Gastrocnemius medialis (tissue), 4 donors: ENCODE results near the gene F8. TPM values are rescaled to one million over a fixed set of nuclear protein-coding genes. Genes with fewer than 3 reads are reported as not detected.
A peak's percentile ranks its signal among the peaks of the same experiment; 100 is the strongest.
"Not testable (repeated sequence)": the region's sequence is repeated elsewhere in the genome, so short reads cannot be mapped to it uniquely, and the experiment has no call there.

Source experiments
- ATAC-seq, 2 donors: fragments of 150-250 bp; one replicate each; pipeline ENCODE4 v1.9.1; 2016
- DNase-seq, 2 donors: peaks; one replicate each; pipeline ENCODE4 v3.0.0-alpha.2; 2019
- H3K27ac ChIP-seq, 4 donors: fragments of 200-600 bp; sonication (generic); 1 replicate in 1 of 4; 2 replicates in 3 of 4; pipeline ENCODE4 v1.5.1; 2016 to 2018; ENCODE audit warnings: mild to moderate bottlenecking in 2 of 4, moderate library complexity in 1 of 4
- H3K27me3 ChIP-seq, 3 donors: fragments of 200-600 bp; sonication (generic) in 2 of 3; 1 replicate in 1 of 3; 2 replicates in 2 of 3; pipeline versions ENCODE4 v1.5.1 to v1.6.0; 2016 to 2019; ENCODE audit warnings: mild to moderate bottlenecking in 1 of 3, moderate library complexity in 1 of 3
- H3K36me3 ChIP-seq, 2 donors: fragments of 200-600 bp; sonication (generic) in 1 of 2; one replicate each; pipeline ENCODE4 v1.5.1; 2017 to 2018
- H3K4me1 ChIP-seq, 2 donors: fragments of 200-600 bp; sonication (generic) in 1 of 2; one replicate each; pipeline ENCODE4 v1.5.1; 2016 to 2017; ENCODE audit warnings: mild to moderate bottlenecking in 2 of 2
- H3K4me3 ChIP-seq, 4 donors: fragments of 200-600 bp; sonication (generic) in 3 of 4; 1 replicate in 1 of 4; 2 replicates in 3 of 4; pipeline ENCODE4 v1.5.1; 2016 to 2019; ENCODE audit warnings: mild to moderate bottlenecking in 2 of 4
- H3K9me3 ChIP-seq, 3 donors: fragments of 200-600 bp; sonication (generic) in 2 of 3; 1 replicate in 1 of 3; 2 replicates in 2 of 3; pipeline ENCODE4 v1.5.1; 2016 to 2019
- POLR2A ChIP-seq, 2 donors: fragments of 450-650 bp; IDR thresholded peaks; one replicate each; pipeline ENCODE4 v1.6.1; 2017; ENCODE audit warnings: antibody characterized with exemption in 2 of 2, mild to moderate bottlenecking in 2 of 2, moderate library complexity in 2 of 2
- in situ Hi-C, 4 donors: fragments of 200-750 bp; cut with MboI; loops; one replicate each; pipeline versions ENCODE4 v1.15.0 to v1.8.0; 2017; ENCODE audit warnings: low sequenced_read_pairs in 4 of 4
- intact Hi-C: fragments of 100-400 bp; cut with DNase I; formaldehyde crosslinking; loops from one replicate; pipeline ENCODE4 v1.15.1; 2023; ENCODE audit warnings: low total_unique reads
- total RNA-seq, 4 donors: library from RNA; depleted of rRNA; stranded (reverse); fragments of >200 nt; gene quantifications; one replicate each; pipeline versions ENCODE4 v1.1.0 to v1.2.3, GENCODE V29; 2016
- TF ChIP-seq, protein P1 (sequence below), 5 experiments: fragments of 450-650 bp in 3 of 5; fragments of 200-600 bp in 2 of 5; sonication (generic) in 2 of 5; IDR thresholded peaks in 4 of 5; conservative IDR thresholded peaks in 1 of 5; 1 replicate in 4 of 5; 2 replicates in 1 of 5; pipeline ENCODE4 v1.5.1; 2016 to 2019; ENCODE audit warnings: antibody characterized with exemption in 5 of 5, mild to moderate bottlenecking in 3 of 5, moderate library complexity in 3 of 5

F8 gene
- total RNA-seq, 4 donors from 2014 or later: 23.3 to 33.7 (median 28.2) TPM

DNA sequence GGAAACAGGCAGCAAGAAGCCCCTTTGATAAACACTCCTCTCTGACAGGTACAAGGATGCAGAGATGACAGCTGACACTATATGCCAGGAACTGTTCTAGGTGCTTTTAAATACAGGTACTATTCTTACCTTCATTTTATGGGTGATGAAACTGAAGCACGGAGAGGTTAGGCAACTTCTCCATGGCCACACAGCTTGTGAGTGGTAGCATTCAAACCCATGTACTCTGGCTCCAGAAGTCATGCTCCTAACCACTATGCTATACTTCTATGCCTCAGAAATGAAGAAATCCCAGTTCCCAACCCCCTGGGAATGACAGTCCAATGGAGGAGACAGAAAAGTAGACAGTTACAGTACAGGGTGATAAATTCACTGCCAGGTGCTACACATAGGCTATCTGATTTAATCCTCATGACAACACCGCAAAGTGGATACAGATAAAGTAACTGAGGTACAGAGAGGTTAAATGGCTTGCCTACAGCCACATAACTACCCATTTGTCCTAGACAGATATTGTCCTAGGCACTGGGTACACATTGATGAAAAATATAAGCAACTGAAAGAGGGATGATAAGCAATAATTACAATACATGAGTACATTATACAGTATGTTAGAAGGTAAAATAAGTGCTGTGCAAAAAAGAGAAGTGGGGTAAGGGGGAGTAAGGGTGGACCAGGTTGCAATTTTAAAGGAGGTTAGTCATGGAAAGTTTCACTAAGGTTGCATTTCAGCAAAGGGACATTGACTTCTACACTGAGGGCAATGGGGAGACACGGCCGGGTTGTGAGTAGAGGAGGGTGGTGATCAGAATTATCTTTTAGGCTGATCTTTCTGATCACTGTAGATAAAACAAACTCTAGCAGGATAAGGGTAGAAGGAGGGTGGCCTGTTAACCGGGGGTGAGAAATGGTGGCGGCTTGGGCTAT, 1.6 kb upstream of the F8 start:
- Histone ChIP-seq H3K27me3 (no peaks in the 10 kb centered on the region), H3K36me3 (no peaks in the 10 kb centered on the region), H3K27ac (peak overlapping the region in 1 of 4 donors; percentile 50), H3K4me3 (no peak overlapping the region), H3K9me3 (no peaks in the 10 kb centered on the region), H3K4me1 (peaks cover 0 to 11% of the 10 kb centered on the region in 2 donors)
- TF ChIP-seq, protein P1, sequence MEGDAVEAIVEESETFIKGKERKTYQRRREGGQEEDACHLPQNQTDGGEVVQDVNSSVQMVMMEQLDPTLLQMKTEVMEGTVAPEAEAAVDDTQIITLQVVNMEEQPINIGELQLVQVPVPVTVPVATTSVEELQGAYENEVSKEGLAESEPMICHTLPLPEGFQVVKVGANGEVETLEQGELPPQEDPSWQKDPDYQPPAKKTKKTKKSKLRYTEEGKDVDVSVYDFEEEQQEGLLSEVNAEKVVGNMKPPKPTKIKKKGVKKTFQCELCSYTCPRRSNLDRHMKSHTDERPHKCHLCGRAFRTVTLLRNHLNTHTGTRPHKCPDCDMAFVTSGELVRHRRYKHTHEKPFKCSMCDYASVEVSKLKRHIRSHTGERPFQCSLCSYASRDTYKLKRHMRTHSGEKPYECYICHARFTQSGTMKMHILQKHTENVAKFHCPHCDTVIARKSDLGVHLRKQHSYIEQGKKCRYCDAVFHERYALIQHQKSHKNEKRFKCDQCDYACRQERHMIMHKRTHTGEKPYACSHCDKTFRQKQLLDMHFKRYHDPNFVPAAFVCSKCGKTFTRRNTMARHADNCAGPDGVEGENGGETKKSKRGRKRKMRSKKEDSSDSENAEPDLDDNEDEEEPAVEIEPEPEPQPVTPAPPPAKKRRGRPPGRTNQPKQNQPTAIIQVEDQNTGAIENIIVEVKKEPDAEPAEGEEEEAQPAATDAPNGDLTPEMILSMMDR (IDR thresholded peaks at IDR 0.05 in 4 of 5, conservative IDR thresholded peaks at IDR 0.05 in 1 of 5): no peak
- no peak for TF ChIP-seq POLR2A (IDR thresholded peaks at IDR 0.05)
- DNase-seq (no peak), ATAC-seq (no peak)
- intact Hi-C loops: no loop called here
- in situ Hi-C loops: no loop called here

GRCh38 chrX:155020591-155020990, 1.9 kb downstream of the F8 start:
- ATAC-seq (no peak), DNase-seq (no peak)
- no peaks in the 10 kb centered on the region for H3K27me3 ChIP-seq
- no peaks in the 10 kb centered on the region for H3K9me3 ChIP-seq
- in situ Hi-C loops (no loop called here), intact Hi-C loops (no loop called here)
- peak overlapping the region; percentile 5 to 61 (median 46) for H3K27ac ChIP-seq
- H3K4me3 ChIP-seq: peak overlapping the region in 3 of 4 donors; percentile 15 to 44 (median 30)
- TF ChIP-seq POLR2A (IDR thresholded peaks at IDR 0.05): no peak
- TF ChIP-seq, protein P1 (IDR thresholded peaks at IDR 0.05 in 4 of 5, conservative IDR thresholded peaks at IDR 0.05 in 1 of 5): no peak
- no peaks in the 10 kb centered on the region for H3K36me3 ChIP-seq
- H3K4me1 ChIP-seq: no peaks in the 10 kb centered on the region

- ATAC-seq (peak; percentile 58 to 70), DNase-seq (no peak)
- H3K36me3 ChIP-seq: no peaks in the 10 kb centered on the region
- no peaks in the 10 kb centered on the region for H3K27me3 ChIP-seq
- intact Hi-C loops: no loop called here
- H3K9me3 ChIP-seq: no peaks in the 10 kb centered on the region
- H3K4me1 ChIP-seq: no peaks in the 10 kb centered on the region
- H3K4me3 ChIP-seq: no peak overlapping the region
- H3K27ac ChIP-seq: peak overlapping the region in 3 of 4 donors; percentile 65 to 68 (median 65)
- peak in 1 of 2 donors; percentile 12 for TF ChIP-seq POLR2A (IDR thresholded peaks at IDR 0.05)
- TF ChIP-seq, protein P1 (IDR thresholded peaks at IDR 0.05 in 4 of 5, conservative IDR thresholded peaks at IDR 0.05 in 1 of 5): no peak
- in situ Hi-C loops: no loop called here
Observed at GRCh38 chrX:155009994-155010472, 12.5 kb downstream of the F8 start.

- DNase-seq, ATAC-seq, H3K4me1 ChIP-seq, intact Hi-C loops, H3K9me3 ChIP-seq, H3K36me3 ChIP-seq, H3K27me3 ChIP-seq, H3K4me3 ChIP-seq, in situ Hi-C loops: not testable (repeated sequence)
- peak overlapping the region in 3 of 4 donors; percentile 58 to 68 (median 65) for H3K27ac ChIP-seq
Observed at GRCh38 chrX:155008578-155008977, 13.9 kb downstream of the F8 start.

DNA sequence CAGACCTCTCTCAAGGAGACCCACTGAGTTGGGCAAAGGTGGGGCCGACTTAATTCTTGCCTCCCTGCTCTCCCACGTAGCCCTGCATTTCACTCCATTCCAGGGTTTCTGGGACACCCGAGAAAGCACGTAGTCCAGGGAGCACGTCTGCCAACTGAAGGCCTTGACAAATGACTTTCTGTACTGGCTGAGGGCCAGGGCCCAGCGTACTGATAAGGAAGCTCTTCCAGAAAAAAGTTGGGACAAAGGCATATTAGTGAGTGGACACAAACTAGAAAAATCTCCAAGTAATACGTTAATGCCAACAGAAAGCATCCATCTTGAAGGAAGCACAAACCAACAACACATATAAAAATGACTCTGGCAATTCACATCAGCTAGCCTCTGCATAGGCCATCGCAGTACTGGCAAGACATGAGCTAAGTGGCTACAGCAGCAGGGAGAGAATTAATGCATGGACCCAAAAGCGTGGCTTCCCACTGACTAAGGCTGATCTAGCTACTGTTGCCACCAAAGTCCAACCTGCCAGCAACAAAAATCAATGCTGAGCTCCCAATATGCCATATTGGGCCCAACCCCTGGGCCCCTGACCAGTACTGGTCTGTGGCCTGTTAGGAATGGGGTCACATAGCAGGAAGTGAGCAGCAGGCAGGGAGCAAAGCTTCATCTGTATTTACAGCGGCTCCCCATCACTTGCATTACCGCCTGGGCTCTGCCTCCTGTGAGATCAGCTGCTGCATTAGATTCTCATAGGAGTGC, 15.4 kb downstream of the F8 start:
- H3K27me3 ChIP-seq, intact Hi-C loops, H3K4me1 ChIP-seq, DNase-seq, H3K9me3 ChIP-seq, ATAC-seq, H3K36me3 ChIP-seq, H3K4me3 ChIP-seq, in situ Hi-C loops: not testable (repeated sequence)
- peak overlapping the region in 3 of 4 donors; percentile 58 to 61 (median 61) for H3K27ac ChIP-seq

DNA sequence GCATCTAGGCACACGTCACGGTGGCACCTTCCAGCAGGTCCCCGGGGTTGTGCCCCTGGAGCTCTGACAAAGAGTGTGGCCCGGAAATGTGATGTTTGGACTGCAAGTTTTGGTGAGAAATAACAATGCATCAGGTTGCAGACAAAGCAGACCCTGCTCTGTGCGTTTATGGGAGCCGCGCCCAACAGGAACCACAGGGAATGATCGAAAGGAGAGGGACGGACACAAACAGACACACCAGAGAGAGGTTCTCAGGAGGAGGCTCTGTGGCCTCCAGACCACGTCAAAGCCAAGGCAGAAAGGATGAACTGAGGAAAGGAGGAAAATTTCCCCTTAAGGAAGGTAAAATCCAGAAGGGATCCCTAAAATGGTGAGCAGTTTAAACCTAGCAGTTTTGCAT, 16.1 kb downstream of the F8 start:
- H3K36me3 ChIP-seq, H3K4me1 ChIP-seq, H3K27ac ChIP-seq, intact Hi-C loops, ATAC-seq, DNase-seq, in situ Hi-C loops, H3K9me3 ChIP-seq, H3K4me3 ChIP-seq, H3K27me3 ChIP-seq: not testable (repeated sequence)
